DOHH2 (cell line): ENCODE data around the gene PRDM15.

ENCODE experiments used
- CTCF ChIP-seq: fragments of 200-600 bp; sonication (generic); IDR thresholded peaks from one replicate; pipeline ENCODE4 v1.5.1; 2014; ENCODE audit warnings: antibody characterized with exemption, mild to moderate bottlenecking, low read depth, low read length; ENCODE audit not compliant: poor library complexity, severe bottlenecking
- EZH2phosphoT487 ChIP-seq: fragments of 200-600 bp; sonication (generic); IDR thresholded peaks from 2 replicates; pipeline ENCODE4 v1.6.1; 2017; ENCODE audit warnings: borderline replicate concordance, mild to moderate bottlenecking, antibody characterized with exemption, low read length, moderate library complexity, mixed read lengths

GRCh38 chr21:41759926-41760325 lies 119.2 kb downstream of the PRDM15 start:
- TF ChIP-seq CTCF (no peak), EZH2phosphoT487 (no peak)
